RWPE2 (cell line): ENCODE data around the gene ASB18.

Experiments used
- ATAC-seq: fragments of 200-7000 bp; cut with Tn5 transposase; 3 replicates; pipeline ENCODE4 v1.9.1; 2021; ENCODE audit warnings: low read depth
- DNase-seq: peaks from one replicate; pipeline ENCODE4 v3.0.0-alpha.2; 2020; ENCODE audit warnings: low spot score
- H3K27ac ChIP-seq: fragments of 450-650 bp; 2 replicates; pipeline ENCODE4 v1.5.1; 2017; ENCODE audit warnings: mild to moderate bottlenecking; ENCODE audit not compliant: poor library complexity, severe bottlenecking
- H3K27me3 ChIP-seq: fragments of 250-450 bp; sonication (Bioruptor Pico); 2 replicates; pipeline ENCODE4 v1.5.1; 2021; ENCODE audit warnings: mild to moderate bottlenecking, moderate library complexity; ENCODE audit not compliant: insufficient read depth, poor library complexity, severe bottlenecking
- H3K36me3 ChIP-seq: fragments of 250-450 bp; sonication (Bioruptor Pico); 2 replicates; pipeline ENCODE4 v1.5.1; 2020; ENCODE audit warnings: low read depth, mild to moderate bottlenecking, moderate library complexity
- H3K4me1 ChIP-seq: fragments of 250-450 bp; sonication (Bioruptor Pico); 2 replicates; pipeline ENCODE4 v1.5.1; 2021; ENCODE audit warnings: mild to moderate bottlenecking, moderate library complexity; ENCODE audit not compliant: insufficient read depth, poor library complexity, severe bottlenecking
- H3K4me3 ChIP-seq: fragments of 250-450 bp; sonication (Bioruptor Pico); 2 replicates; pipeline ENCODE4 v1.5.1; 2021; ENCODE audit warnings: mild to moderate bottlenecking, moderate library complexity; ENCODE audit not compliant: severe bottlenecking
- H3K9me3 ChIP-seq: fragments of 250-450 bp; sonication (Bioruptor Pico); 2 replicates; pipeline ENCODE4 v1.5.1; 2021; ENCODE audit warnings: mild to moderate bottlenecking, moderate library complexity; ENCODE audit not compliant: severe bottlenecking
- CTCF ChIP-seq: fragments of 450-650 bp; IDR thresholded peaks from one replicate; pipeline ENCODE4 v1.5.1; 2017; ENCODE audit warnings: mild to moderate bottlenecking, moderate library complexity; ENCODE audit not compliant: poor library complexity, severe bottlenecking

ASB18 gene

GRCh38 chr2:236157815-236158498 is 106.2 kb downstream of the ASB18 start:
- no peak for DNase-seq
- Histone ChIP-seq H3K27ac (no peak overlapping the region), H3K4me3 (no peak overlapping the region), H3K9me3 (no peaks in the 10 kb centered on the region), H3K4me1 (peaks cover 7% of the 10 kb centered on the region), H3K27me3 (no peaks in the 10 kb centered on the region), H3K36me3 (no peaks in the 10 kb centered on the region)
- no peak for ATAC-seq
- no peak for TF ChIP-seq CTCF

GRCh38 chr2:236157366-236157765 is 106.8 kb downstream of the ASB18 start:
- DNase-seq, result no peak
- Histone ChIP-seq H3K4me3 (no peak overlapping the region), H3K4me1 (peaks cover 6% of the 10 kb centered on the region), H3K27me3 (no peaks in the 10 kb centered on the region), H3K27ac (no peak overlapping the region), H3K36me3 (no peaks in the 10 kb centered on the region), H3K9me3 (no peaks in the 10 kb centered on the region)
- TF ChIP-seq CTCF, result no peak
- no peak for ATAC-seq

DNA sequence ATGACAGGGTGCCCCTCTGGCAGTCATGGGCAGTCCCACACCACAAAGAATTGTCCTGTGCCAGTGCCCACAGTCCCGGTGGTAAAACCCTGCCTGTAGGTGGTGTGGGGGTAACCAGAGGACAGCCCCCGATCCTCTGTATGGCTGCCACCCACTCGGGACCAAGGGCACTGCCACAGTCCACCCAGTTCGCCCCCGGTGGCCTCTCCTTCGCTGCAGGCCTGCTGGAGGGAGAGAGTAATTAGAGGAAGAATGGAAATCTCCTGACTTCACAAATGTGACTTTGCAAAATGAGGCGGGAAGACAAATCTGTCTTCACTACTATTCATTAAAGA is 107.4 kb downstream of the ASB18 start:
- ATAC-seq (no peak), DNase-seq (no peak)
- Histone ChIP-seq H3K9me3 (no peaks in the 10 kb centered on the region), H3K4me1 (peaks cover under 1% of the 10 kb centered on the region), H3K4me3 (no peak overlapping the region), H3K36me3 (no peaks in the 10 kb centered on the region), H3K27me3 (no peaks in the 10 kb centered on the region), H3K27ac (no peak overlapping the region)
- no peak for TF ChIP-seq CTCF

- Histone ChIP-seq H3K27me3 (no peaks in the 10 kb centered on the region), H3K9me3 (no peaks in the 10 kb centered on the region), H3K27ac (no peak overlapping the region), H3K36me3 (no peaks in the 10 kb centered on the region), H3K4me3 (no peak overlapping the region), H3K4me1 (no peaks in the 10 kb centered on the region)
- no peak for ATAC-seq
- no peak for TF ChIP-seq CTCF
- DNase-seq, result no peak
These were observed 107.9 kb downstream of the ASB18 start for GRCh38 chr2:236156095-236156859.

DNA sequence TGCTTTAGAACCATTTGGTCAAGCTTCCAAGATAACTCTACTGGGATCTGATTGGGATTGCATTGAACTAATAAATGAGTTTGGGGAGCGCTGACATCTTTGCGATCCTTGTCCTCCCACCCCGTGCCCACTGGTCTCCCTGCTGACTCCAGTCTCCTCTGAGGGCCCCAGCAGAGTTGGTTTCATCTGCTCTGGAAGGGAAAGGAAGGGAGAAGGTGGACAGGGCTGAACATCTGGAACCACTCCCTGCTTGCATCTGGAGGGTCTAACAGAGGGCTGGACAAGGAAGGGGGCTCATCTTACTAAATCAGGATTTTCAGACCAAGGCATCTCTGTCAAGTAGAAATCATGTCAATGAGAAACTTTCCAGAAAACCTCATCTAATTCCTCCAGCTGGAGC is 108.8 kb downstream of the ASB18 start:
- Histone ChIP-seq H3K36me3 (no peaks in the 10 kb centered on the region), H3K9me3 (no peaks in the 10 kb centered on the region), H3K27ac (no peak overlapping the region), H3K27me3 (no peaks in the 10 kb centered on the region), H3K4me1 (no peaks in the 10 kb centered on the region), H3K4me3 (no peak overlapping the region)
- TF ChIP-seq CTCF, result no peak
- ATAC-seq, result no peak
- no peak for DNase-seq
